Esophagus squamous epithelium (tissue), 5 donors: Measurements from ENCODE around the gene IGFL4. TPM values are rescaled to one million over a fixed set of nuclear protein-coding genes. Genes with fewer than 3 reads are reported as not detected.

ENCODE experiments used
- DNase-seq: peaks from one replicate; lab custom pipeline; 2025; lab: John Stamatoyannopoulos, UW
- H3K27ac ChIP-seq, 4 donors: fragments of 200-600 bp; sonication (generic); one replicate each; pipeline ENCODE4 v1.5.1; 2016 to 2019; ENCODE audit warnings: mild to moderate bottlenecking in 1 of 4
- H3K27me3 ChIP-seq, 4 donors: fragments of 200-600 bp; sonication (generic); 1 replicate in 3 of 4; 2 replicates in 1 of 4; pipeline versions ENCODE4 v1.5.1 to v1.6.0; 2017 to 2021; ENCODE audit warnings: antibody characterized with exemption in 1 of 4
- H3K36me3 ChIP-seq, 3 donors: fragments of 200-600 bp; sonication (generic); one replicate each; pipeline ENCODE4 v1.5.1; 2016 to 2019
- H3K4me1 ChIP-seq, 3 donors: fragments of 200-600 bp; sonication (generic); one replicate each; pipeline ENCODE4 v1.5.1; 2017 to 2019
- H3K4me3 ChIP-seq, 4 donors: fragments of 200-600 bp; sonication (generic); 1 replicate in 3 of 4; 2 replicates in 1 of 4; pipeline ENCODE4 v1.5.1; 2016 to 2019; ENCODE audit warnings: mild to moderate bottlenecking in 2 of 4, moderate library complexity in 1 of 4
- H3K9me3 ChIP-seq, 3 donors: fragments of 200-600 bp; sonication (generic); one replicate each; pipeline ENCODE4 v1.5.1; 2016 to 2019
- POLR2A ChIP-seq, 4 donors: fragments of 450-650 bp; IDR thresholded peaks; one replicate each; pipeline ENCODE4 v1.6.1; 2017; ENCODE audit warnings: antibody characterized with exemption in 4 of 4, mild to moderate bottlenecking in 4 of 4, moderate library complexity in 3 of 4
- WGBS, 2 donors: methylation state at CpG; one replicate each; pipeline ENCODE4 v1.1.5; 2018; 5-methylcytosine and 5-hydroxymethylcytosine counted together
- intact Hi-C: fragments of 100-400 bp; cut with DNase I; formaldehyde crosslinking; loops from one replicate; pipeline ENCODE4 v1.15.0; 2022
- total RNA-seq, 4 donors: library from RNA; depleted of rRNA; stranded (reverse); fragments of >200 nt; gene quantifications; one replicate each; pipeline ENCODE4 v1.1.0, GENCODE V29; 2016
- TF ChIP-seq, protein P1 (sequence below), 6 experiments: fragments of 450-650 bp in 4 of 6; fragments of 200-600 bp in 2 of 6; sonication (generic) in 2 of 6; IDR thresholded peaks; one replicate each; pipeline ENCODE4 v1.5.1; 2016 to 2019; ENCODE audit warnings: antibody characterized with exemption in 6 of 6, mild to moderate bottlenecking in 4 of 6, moderate library complexity in 4 of 6
- donor health status: DM: yes; HTN: yes; CAD: no.

IGFL4 gene
- total RNA-seq, 4 donors from 2014 or later: not detected

DNA sequence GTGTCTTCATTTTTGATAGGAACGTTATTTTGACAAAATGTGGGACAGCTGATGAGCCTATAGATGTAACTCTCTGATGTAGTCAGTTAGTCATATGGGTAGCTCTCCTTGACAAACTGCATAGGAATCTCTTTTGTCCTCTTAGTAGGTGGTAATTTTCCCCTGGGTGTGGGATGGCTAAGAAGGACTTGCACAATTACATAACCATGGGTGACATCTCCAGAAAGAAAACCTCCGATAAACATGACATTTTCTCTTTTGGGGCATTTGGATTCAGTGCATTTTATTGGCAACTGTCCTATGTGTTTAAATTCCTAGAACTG is 41.9 kb upstream of the IGFL4 start:
- Histone ChIP-seq H3K27me3 (peaks cover 0 to 42% (median 2%) of the 10 kb centered on the region in 4 donors), H3K9me3 (peaks cover 0 to 26% (median 5%) of the 10 kb centered on the region in 3 donors), H3K27ac (no peak overlapping the region), H3K36me3 (no peaks in the 10 kb centered on the region), H3K4me3 (no peak overlapping the region), H3K4me1 (peaks cover 0 to 9% (median 0%) of the 10 kb centered on the region in 3 donors)
- 42 to 49% methylated on average over 2 of the region's 2 CpGs for WGBS, 2 donors
- no peak for DNase-seq
- TF ChIP-seq, protein P1, sequence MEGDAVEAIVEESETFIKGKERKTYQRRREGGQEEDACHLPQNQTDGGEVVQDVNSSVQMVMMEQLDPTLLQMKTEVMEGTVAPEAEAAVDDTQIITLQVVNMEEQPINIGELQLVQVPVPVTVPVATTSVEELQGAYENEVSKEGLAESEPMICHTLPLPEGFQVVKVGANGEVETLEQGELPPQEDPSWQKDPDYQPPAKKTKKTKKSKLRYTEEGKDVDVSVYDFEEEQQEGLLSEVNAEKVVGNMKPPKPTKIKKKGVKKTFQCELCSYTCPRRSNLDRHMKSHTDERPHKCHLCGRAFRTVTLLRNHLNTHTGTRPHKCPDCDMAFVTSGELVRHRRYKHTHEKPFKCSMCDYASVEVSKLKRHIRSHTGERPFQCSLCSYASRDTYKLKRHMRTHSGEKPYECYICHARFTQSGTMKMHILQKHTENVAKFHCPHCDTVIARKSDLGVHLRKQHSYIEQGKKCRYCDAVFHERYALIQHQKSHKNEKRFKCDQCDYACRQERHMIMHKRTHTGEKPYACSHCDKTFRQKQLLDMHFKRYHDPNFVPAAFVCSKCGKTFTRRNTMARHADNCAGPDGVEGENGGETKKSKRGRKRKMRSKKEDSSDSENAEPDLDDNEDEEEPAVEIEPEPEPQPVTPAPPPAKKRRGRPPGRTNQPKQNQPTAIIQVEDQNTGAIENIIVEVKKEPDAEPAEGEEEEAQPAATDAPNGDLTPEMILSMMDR (IDR thresholded peaks at IDR 0.05): no peak
- TF ChIP-seq POLR2A (IDR thresholded peaks at IDR 0.05): no peak
- intact Hi-C loops: loop anchor here (5.0 kb wide), 2 partner anchors 105 to 185 kb away; no protein-coding TSS in a partner anchor

DNA sequence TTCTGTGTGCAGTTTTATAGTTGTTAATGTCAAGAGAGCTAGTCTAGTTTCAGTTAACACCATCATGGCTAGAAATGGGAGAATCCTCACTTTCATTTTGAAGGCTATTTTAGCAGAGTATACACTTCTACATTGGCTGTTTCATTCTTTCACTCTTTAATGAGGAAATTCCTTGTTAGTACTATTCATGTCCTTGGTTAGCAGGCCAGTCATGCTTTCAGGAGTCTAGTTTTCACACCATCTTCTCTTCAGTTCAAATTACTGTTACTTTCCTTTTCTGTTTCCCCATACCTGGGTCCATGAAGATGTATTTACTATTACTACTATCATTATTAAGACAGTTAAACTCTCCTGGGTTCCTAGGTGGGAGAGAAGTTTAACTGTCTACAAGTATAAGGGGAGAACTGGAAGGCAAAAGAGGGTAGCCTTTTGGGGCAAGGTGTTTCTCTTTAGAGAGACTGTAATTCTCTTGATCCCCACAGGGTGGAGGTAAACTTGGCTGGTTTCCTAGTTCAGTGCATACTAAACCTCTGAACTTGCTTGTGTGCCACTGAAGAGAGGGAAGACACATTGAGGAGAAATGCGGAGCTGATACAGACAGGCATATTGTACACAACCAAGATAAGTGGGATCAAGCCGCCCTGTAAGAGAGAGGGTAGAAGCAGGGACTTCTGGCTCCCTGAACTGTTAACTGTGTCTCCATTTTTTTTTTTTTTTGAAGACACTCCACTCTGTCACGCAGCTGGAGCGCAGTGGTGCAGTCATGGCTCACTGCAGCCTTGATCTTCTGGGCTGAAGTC is 41.3 kb upstream of the IGFL4 start:
- peaks cover 0 to 24% (median 5%) of the 10 kb centered on the region in 3 donors for H3K9me3 ChIP-seq
- intact Hi-C loops: loop anchor here (5.0 kb wide), 2 partner anchors 105 to 185 kb away; no protein-coding TSS in a partner anchor
- H3K27me3 ChIP-seq: peaks cover 0 to 47% (median 4%) of the 10 kb centered on the region in 4 donors
- no peaks in the 10 kb centered on the region for H3K36me3 ChIP-seq
- WGBS, 2 donors: 49 to 52% methylated on average over 4 of the region's 4 CpGs
- TF ChIP-seq, protein P1 (IDR thresholded peaks at IDR 0.05): peak in 5 of 6 experiments; percentile 66 to 89 (median 79)
- TF ChIP-seq POLR2A (IDR thresholded peaks at IDR 0.05): no peak
- no peak for DNase-seq
- H3K27ac ChIP-seq: no peak overlapping the region
- H3K4me3 ChIP-seq: no peak overlapping the region
- peaks cover 4 to 14% (median 4%) of the 10 kb centered on the region in 3 donors for H3K4me1 ChIP-seq

DNA sequence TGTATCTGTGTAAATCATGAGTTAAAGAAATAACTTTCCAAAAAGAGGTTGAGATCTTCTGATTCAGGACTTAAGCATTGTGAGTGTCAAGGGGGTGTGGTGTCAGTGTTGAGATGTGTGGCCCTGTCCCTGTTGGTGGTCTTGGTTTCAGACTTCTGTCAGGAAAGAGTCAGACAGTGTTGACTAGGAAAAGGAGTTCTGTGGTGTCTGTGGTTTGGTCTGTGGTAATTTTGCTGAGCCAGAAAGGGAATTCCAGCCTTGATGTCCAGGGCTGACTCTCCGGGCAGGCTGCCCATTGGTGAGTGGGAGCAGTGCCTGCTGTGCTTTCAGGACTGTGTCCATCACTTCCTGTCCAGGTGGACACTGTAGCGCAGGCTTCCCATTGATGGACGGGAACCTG is 39.8 kb upstream of the IGFL4 start:
- Histone ChIP-seq H3K36me3 (no peaks in the 10 kb centered on the region), H3K9me3 (peaks cover 0 to 10% (median 0%) of the 10 kb centered on the region in 3 donors), H3K27me3 (peaks cover 0 to 63% (median 10%) of the 10 kb centered on the region in 4 donors), H3K4me1 (peaks cover 6 to 20% (median 7%) of the 10 kb centered on the region in 3 donors), H3K27ac (no peak overlapping the region), H3K4me3 (no peak overlapping the region)
- no peak for TF ChIP-seq POLR2A (IDR thresholded peaks at IDR 0.05)
- TF ChIP-seq, protein P1 (IDR thresholded peaks at IDR 0.05): no peak
- no peak for DNase-seq
- WGBS, 2 donors: 43 to 58% methylated on average over 1 to 3 of the region's 3 CpGs
- intact Hi-C loops: loop anchor here (5.0 kb wide), 2 partner anchors 107 to 187 kb away; no protein-coding TSS in a partner anchor

DNA sequence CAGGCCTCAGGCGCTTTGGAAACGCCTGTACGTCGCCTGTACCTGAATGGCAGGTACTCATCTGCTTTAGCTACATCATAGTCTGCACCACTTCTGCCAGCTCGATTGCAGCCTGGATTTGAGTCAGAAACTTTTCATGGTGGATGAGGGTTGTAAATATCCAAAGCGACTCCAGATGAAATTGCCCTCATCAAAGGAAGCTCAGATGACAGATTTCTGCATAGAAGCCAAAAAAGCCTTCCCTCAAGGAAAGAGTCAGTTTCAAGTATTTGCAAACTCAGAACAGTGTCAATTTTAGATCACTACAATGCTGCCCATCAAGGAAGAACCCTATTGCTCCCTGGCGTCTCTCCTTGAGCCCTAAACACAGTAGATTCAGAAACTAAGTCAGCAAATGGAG is 38.8 kb upstream of the IGFL4 start:
- Histone ChIP-seq H3K27ac (no peak overlapping the region), H3K9me3 (no peaks in the 10 kb centered on the region), H3K36me3 (no peaks in the 10 kb centered on the region), H3K4me1 (peaks cover 6 to 20% (median 7%) of the 10 kb centered on the region in 3 donors), H3K4me3 (no peak overlapping the region), H3K27me3 (peaks cover 0 to 73% (median 10%) of the 10 kb centered on the region in 4 donors)
- WGBS, 2 donors: 37 to 59% methylated on average over 5 to 7 of the region's 7 CpGs
- DNase-seq: no peak
- intact Hi-C loops: loop anchor here (5.0 kb wide), 1 partner anchor 47 kb away; no protein-coding TSS in a partner anchor
- TF ChIP-seq POLR2A (IDR thresholded peaks at IDR 0.05): no peak
- TF ChIP-seq, protein P1 (IDR thresholded peaks at IDR 0.05): no peak
